Measurements from ENCODE around the gene HUS1. TPM values are rescaled to one million over a fixed set of nuclear protein-coding genes. Genes with fewer than 3 reads are reported as not detected.
A peak's percentile ranks its signal among the peaks of the same experiment; 100 is the strongest.

The HUS1 gene
- total RNA-seq, 1 donor from 2014 or later = 19.7 TPM

DNA sequence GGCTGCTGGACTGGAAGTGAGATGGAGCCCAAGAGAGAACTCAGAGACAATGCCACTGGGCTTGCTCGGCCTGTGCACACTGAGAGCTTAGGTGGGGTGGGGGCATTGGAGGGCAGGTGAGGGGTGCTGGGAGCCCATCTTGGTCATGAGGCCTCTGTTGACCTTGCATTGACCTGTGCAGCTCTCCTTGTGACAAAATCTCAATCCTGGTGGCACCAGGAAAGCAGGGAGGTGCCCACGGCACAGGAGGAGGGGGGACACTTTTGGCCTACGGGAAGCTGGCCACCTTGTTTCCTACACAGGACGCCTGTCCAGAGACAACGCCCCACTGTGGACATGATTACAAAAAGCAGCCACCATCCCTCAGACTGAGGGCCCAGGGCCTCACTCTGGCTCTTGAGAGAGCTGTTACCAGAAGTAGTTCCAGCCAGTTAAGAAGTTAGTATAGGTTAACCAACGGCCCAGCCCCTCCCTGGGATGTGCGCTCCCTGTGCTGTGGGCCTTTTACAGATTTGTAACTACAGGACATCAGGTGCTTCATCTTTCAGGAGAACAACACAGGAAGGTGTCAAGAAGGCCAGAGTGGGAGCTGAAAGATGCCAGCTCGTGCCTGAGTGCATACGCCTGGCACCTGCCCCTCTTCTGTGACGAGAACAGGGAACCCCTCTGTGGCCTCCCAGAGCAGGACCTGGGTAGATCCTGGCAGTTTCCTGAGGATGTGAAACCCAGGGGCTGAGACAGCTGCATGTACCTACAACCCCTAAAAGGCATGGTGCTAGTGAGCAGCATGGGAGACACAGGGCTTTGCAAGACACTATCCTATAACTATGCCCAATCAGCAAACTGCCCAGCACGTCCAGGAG is 41.5 kb downstream of the HUS1 start:
- no peak for TF ChIP-seq CTCF (IDR thresholded peaks at IDR 0.05; ENCODE audit: insufficient read depth, low read length, severe bottlenecking)
- no peak overlapping the region for H3K4me3 ChIP-seq (ENCODE audit: low read depth, low read length)
- FAIRE-seq = no peak
- H3K27me3 ChIP-seq (ENCODE audit: control insufficient read depth, insufficient read depth, low read length) = no peaks in the 10 kb centered on the region
- DNase-seq (ENCODE audit: low read depth) = no peak
- H3K36me3 ChIP-seq (ENCODE audit: control insufficient read depth, insufficient read depth, low read length) = no peaks in the 10 kb centered on the region

GRCh38 chr7:47937065-47937687 is 42.2 kb downstream of the HUS1 start:
- no peak for TF ChIP-seq CTCF (IDR thresholded peaks at IDR 0.05; ENCODE audit: insufficient read depth, low read length, severe bottlenecking)
- no peak overlapping the region for H3K4me3 ChIP-seq (ENCODE audit: low read depth, low read length)
- DNase-seq (ENCODE audit: low read depth) (no peak), FAIRE-seq (no peak)
- H3K27me3 ChIP-seq (ENCODE audit: control insufficient read depth, insufficient read depth, low read length) = no peaks in the 10 kb centered on the region
- H3K36me3 ChIP-seq (ENCODE audit: control insufficient read depth, insufficient read depth, low read length) = no peaks in the 10 kb centered on the region

- TF ChIP-seq CTCF (IDR thresholded peaks at IDR 0.05; ENCODE audit: insufficient read depth, low read length, severe bottlenecking) = no peak
- Histone ChIP-seq H3K27me3 (ENCODE audit: control insufficient read depth, insufficient read depth, low read length) (no peaks in the 10 kb centered on the region), H3K4me3 (ENCODE audit: low read depth, low read length) (no peak overlapping the region), H3K36me3 (ENCODE audit: control insufficient read depth, insufficient read depth, low read length) (no peaks in the 10 kb centered on the region)
- DNase-seq (ENCODE audit: low read depth) (peak; percentile 23), FAIRE-seq (no peak)
These were observed 43.1 kb downstream of the HUS1 start for GRCh38 chr7:47936323-47936722.

- H3K36me3 ChIP-seq (ENCODE audit: control insufficient read depth, insufficient read depth, low read length) = no peaks in the 10 kb centered on the region
- TF ChIP-seq CTCF (IDR thresholded peaks at IDR 0.05; ENCODE audit: insufficient read depth, low read length, severe bottlenecking) = no peak
- H3K4me3 ChIP-seq (ENCODE audit: low read depth, low read length) = no peak overlapping the region
- DNase-seq (ENCODE audit: low read depth) (no peak), FAIRE-seq (no peak)
- H3K27me3 ChIP-seq (ENCODE audit: control insufficient read depth, insufficient read depth, low read length) = no peaks in the 10 kb centered on the region
These were observed 44.1 kb downstream of the HUS1 start for GRCh38 chr7:47935336-47935735.

DNA sequence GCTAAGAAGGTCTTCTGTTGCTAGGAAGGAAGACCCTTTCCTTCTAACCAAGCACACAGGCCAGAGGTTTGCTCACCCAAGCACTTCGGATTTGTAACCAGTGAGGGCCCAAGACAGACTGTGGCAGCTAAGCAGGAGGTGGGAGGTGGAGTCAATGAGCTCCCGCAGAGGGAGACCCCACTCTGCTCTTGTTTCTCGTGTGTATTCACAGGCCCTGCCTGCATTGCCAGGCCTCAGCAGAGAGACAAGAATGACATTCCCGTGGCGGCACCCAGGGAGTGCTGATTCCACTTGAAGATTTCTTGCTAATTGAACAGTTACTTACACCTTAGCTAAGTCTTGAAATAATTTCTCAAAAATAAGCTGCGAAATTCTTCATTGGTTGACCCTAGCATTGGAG is 44.6 kb downstream of the HUS1 start:
- no peak for TF ChIP-seq CTCF (IDR thresholded peaks at IDR 0.05; ENCODE audit: insufficient read depth, low read length, severe bottlenecking)
- Histone ChIP-seq H3K36me3 (ENCODE audit: control insufficient read depth, insufficient read depth, low read length) (no peaks in the 10 kb centered on the region), H3K4me3 (ENCODE audit: low read depth, low read length) (no peak overlapping the region), H3K27me3 (ENCODE audit: control insufficient read depth, insufficient read depth, low read length) (no peaks in the 10 kb centered on the region)
- FAIRE-seq = no peak
- no peak for DNase-seq (ENCODE audit: low read depth)

All from bronchial epithelial cell (primary cell).